Left lung (tissue), 10 donors: ENCODE results near the gene SENP8. TPM values are rescaled to one million over a fixed set of nuclear protein-coding genes. Genes with fewer than 3 reads are reported as not detected.

Experiments
- ATAC-seq: fragments of 200-7000 bp; cut with Tn5 transposase; one replicate; pipeline ENCODE4 v1.9.1; 2020; ENCODE audit warnings: moderate library complexity
- DNase-seq, 4 donors: peaks; one replicate each; pipeline ENCODE4 v3.0.0-alpha.2; 2013 to 2020
- H3K27ac ChIP-seq, 2 donors: fragments of 200-600 bp; sonication (generic) in 1 of 2; one replicate each; pipeline versions ENCODE4 v1.5.0 to v1.8.0; 2020 to 2021
- H3K27me3 ChIP-seq, 2 donors: fragments of 200-600 bp; sonication (generic) in 1 of 2; one replicate each; pipeline versions ENCODE4 v1.5.0 to v1.8.0; 2020 to 2021
- H3K36me3 ChIP-seq, 2 donors: fragments of 200-600 bp; sonication (generic) in 1 of 2; one replicate each; pipeline versions ENCODE4 v1.5.0 to v1.8.0; 2020 to 2021
- H3K4me1 ChIP-seq, 2 donors: fragments of 200-600 bp; one replicate each; pipeline ENCODE4 v1.8.0; 2021
- H3K4me3 ChIP-seq, 2 donors: fragments of 200-600 bp; sonication (generic) in 1 of 2; one replicate each; pipeline versions ENCODE4 v1.5.0 to v1.8.0; 2020 to 2021; ENCODE audit warnings: mild to moderate bottlenecking in 1 of 2
- H3K9me3 ChIP-seq, 2 donors: fragments of 200-600 bp; sonication (generic) in 1 of 2; one replicate each; pipeline versions ENCODE4 v1.5.0 to v1.8.0; 2020 to 2021
- intact Hi-C, 2 donors: fragments of 100-400 bp; cut with DNase I; formaldehyde crosslinking; loops; one replicate each; pipeline versions ENCODE4 v1.11.2 to v1.14.2; 2022
- polyA plus RNA-seq, 6 donors: library from polyadenylated mRNA; unstranded; fragments of 120-200 nt; gene quantifications; one replicate each; pipeline ENCODE4 v1.2.1, GENCODE V29; 2013; ENCODE audit not compliant: insufficient read length in 6 of 6
- total RNA-seq, 2 donors: library from RNA; stranded (reverse); fragmentation: NEBNext Ultra II Directional; extraction: Animal tissue kit (Norgen Biotek cat#: 25700); gene quantifications; one replicate each; pipeline ENCODE4 v1.2.1, GENCODE V29; 2021
- TF ChIP-seq, protein P1 (sequence below), 2 donors: fragments of 200-600 bp; sonication (generic) in 1 of 2; IDR thresholded peaks; one replicate each; pipeline versions ENCODE4 v1.5.0 to v1.8.0; 2021; ENCODE audit warnings: antibody characterized with exemption in 2 of 2
- donor health status: DM: no; HTN: yes; CAD: no.
- donor health status: DM: no; HTN: no; CAD: no.

SENP8 gene
- total and polyA plus RNA-seq, 8 donors = 3.1 to 4.9 (median 4.2) TPM

DNA sequence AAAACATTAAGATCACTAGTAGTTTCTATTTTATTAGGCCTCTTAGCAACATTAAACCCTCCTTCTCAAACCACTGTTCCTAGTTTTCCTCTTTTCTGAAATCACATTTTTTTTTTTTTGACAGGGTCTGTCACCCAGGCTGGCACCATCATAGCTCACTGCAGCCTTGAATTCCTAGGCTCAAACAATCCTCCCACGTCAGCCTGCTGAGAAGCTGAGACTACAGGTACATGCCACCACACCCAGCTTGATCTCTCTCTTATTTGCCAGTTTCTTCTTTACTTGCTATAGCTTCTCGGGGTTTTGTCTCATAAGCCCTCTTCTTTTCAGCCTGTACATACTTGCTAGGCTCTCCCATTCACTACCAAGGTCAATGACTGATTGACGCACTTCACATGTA lies 28.0 kb downstream of the SENP8 start:
- intact Hi-C loops = no loop called here
- no peak for ATAC-seq
- no peaks in the 10 kb centered on the region for H3K9me3 ChIP-seq
- H3K27me3 ChIP-seq = no peaks in the 10 kb centered on the region
- DNase-seq = no peak
- H3K4me3 ChIP-seq = no peak overlapping the region
- TF ChIP-seq, protein P1, sequence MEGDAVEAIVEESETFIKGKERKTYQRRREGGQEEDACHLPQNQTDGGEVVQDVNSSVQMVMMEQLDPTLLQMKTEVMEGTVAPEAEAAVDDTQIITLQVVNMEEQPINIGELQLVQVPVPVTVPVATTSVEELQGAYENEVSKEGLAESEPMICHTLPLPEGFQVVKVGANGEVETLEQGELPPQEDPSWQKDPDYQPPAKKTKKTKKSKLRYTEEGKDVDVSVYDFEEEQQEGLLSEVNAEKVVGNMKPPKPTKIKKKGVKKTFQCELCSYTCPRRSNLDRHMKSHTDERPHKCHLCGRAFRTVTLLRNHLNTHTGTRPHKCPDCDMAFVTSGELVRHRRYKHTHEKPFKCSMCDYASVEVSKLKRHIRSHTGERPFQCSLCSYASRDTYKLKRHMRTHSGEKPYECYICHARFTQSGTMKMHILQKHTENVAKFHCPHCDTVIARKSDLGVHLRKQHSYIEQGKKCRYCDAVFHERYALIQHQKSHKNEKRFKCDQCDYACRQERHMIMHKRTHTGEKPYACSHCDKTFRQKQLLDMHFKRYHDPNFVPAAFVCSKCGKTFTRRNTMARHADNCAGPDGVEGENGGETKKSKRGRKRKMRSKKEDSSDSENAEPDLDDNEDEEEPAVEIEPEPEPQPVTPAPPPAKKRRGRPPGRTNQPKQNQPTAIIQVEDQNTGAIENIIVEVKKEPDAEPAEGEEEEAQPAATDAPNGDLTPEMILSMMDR (IDR thresholded peaks at IDR 0.05) = no peak
- H3K36me3 ChIP-seq = no peaks in the 10 kb centered on the region
- no peaks in the 10 kb centered on the region for H3K4me1 ChIP-seq
- H3K27ac ChIP-seq = no peak overlapping the region

- Histone ChIP-seq H3K4me1 (no peaks in the 10 kb centered on the region), H3K36me3 (no peaks in the 10 kb centered on the region), H3K9me3 (no peaks in the 10 kb centered on the region), H3K27me3 (no peaks in the 10 kb centered on the region), H3K27ac (no peak overlapping the region), H3K4me3 (no peak overlapping the region)
- intact Hi-C loops = no loop called here
- TF ChIP-seq, protein P1 (IDR thresholded peaks at IDR 0.05) = no peak
- ATAC-seq (no peak), DNase-seq (no peak)
These were observed 28.7 kb downstream of the SENP8 start for GRCh38 chr15:72146934-72147333.

- no peaks in the 10 kb centered on the region for H3K4me1 ChIP-seq
- DNase-seq = no peak
- no peak overlapping the region for H3K4me3 ChIP-seq
- H3K27ac ChIP-seq = no peak overlapping the region
- no peak for ATAC-seq
- intact Hi-C loops = no loop called here
- no peaks in the 10 kb centered on the region for H3K9me3 ChIP-seq
- H3K27me3 ChIP-seq = no peaks in the 10 kb centered on the region
- TF ChIP-seq, protein P1 (IDR thresholded peaks at IDR 0.05) = no peak
- no peaks in the 10 kb centered on the region for H3K36me3 ChIP-seq
These were observed 29.2 kb downstream of the SENP8 start for GRCh38 chr15:72147418-72147817.

- TF ChIP-seq, protein P1 (IDR thresholded peaks at IDR 0.05) = no peak
- H3K27ac ChIP-seq = no peak overlapping the region
- no peak overlapping the region for H3K4me3 ChIP-seq
- ATAC-seq = no peak
- no peaks in the 10 kb centered on the region for H3K9me3 ChIP-seq
- DNase-seq = peak in 2 of 4 donors; percentile 27 to 49
- no peaks in the 10 kb centered on the region for H3K36me3 ChIP-seq
- intact Hi-C loops = loop anchor here in 1 of 2 donors (10.0 kb wide), 1 partner anchor 409 kb away; no protein-coding TSS in a partner anchor
- H3K4me1 ChIP-seq = peaks cover 4 to 25% of the 10 kb centered on the region in 2 donors
- no peaks in the 10 kb centered on the region for H3K27me3 ChIP-seq
These were observed 35.2 kb downstream of the SENP8 start for GRCh38 chr15:72153269-72154000.

DNA sequence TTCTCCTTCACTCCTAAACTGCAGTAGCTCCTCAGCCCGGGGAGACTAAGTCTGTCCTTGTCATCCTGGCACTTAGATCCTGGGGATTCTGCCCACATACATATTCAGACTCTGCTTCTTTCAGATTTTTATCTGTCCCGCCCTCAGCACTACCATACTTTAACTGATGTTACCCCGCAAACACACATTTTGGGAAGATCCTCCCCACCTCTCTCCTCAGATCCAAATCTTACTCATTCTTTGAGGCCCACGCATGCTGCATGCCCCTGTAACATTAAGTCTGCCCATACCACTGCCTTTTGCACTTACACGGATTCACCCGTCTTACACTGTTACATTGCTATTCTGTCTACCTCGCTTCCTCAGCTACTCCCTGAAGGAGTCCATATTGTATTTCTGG lies 36.1 kb downstream of the SENP8 start:
- H3K9me3 ChIP-seq = no peaks in the 10 kb centered on the region
- H3K4me3 ChIP-seq = no peak overlapping the region
- intact Hi-C loops = loop anchor here in 1 of 2 donors (10.0 kb wide), 1 partner anchor 410 kb away; no protein-coding TSS in a partner anchor
- TF ChIP-seq, protein P1 (IDR thresholded peaks at IDR 0.05) = no peak
- no peaks in the 10 kb centered on the region for H3K27me3 ChIP-seq
- peak overlapping the region; percentile 74 to 87 for H3K27ac ChIP-seq
- H3K4me1 ChIP-seq = peaks cover 4 to 25% of the 10 kb centered on the region in 2 donors
- ATAC-seq = no peak
- no peaks in the 10 kb centered on the region for H3K36me3 ChIP-seq
- DNase-seq = no peak
